NCI-H774 (cell line): ENCODE measurements around the gene RPS17.
"Not testable (repeated sequence)": the region's sequence is repeated elsewhere in the genome, so short reads cannot be mapped to it uniquely, and the experiment has no call there.

Experiments used
- DNase-seq: peaks from one replicate; lab custom pipeline; 2025; lab: John Stamatoyannopoulos, UW

Gene RPS17

GRCh38 chr15:82545478-82545877 lies 5.2 kb upstream of the RPS17 start:
- DNase-seq, result no peak

GRCh38 chr15:82545002-82545401 lies 4.7 kb upstream of the RPS17 start:
- no peak for DNase-seq

GRCh38 chr15:82544431-82544830 lies 4.2 kb upstream of the RPS17 start:
- DNase-seq, result no peak

- no peak for DNase-seq
Observed at GRCh38 chr15:82543160-82543559, 2.9 kb upstream of the RPS17 start.

- DNase-seq, result no peak
Observed at GRCh38 chr15:82540984-82541431, 751 bp upstream of the RPS17 start.

- DNase-seq, result no peak
Observed at GRCh38 chr15:82539691-82540054, 584 bp downstream of the RPS17 start.

GRCh38 chr15:82538961-82539690 lies 1.1 kb downstream of the RPS17 start:
- no peak for DNase-seq

- no peak for DNase-seq
Observed at GRCh38 chr15:82537351-82537908, 2.8 kb downstream of the RPS17 start.

- no peak for DNase-seq
Observed at GRCh38 chr15:82536409-82537350, 3.6 kb downstream of the RPS17 start.

- DNase-seq, result no peak
Observed at GRCh38 chr15:82535566-82536408, 4.5 kb downstream of the RPS17 start.

- DNase-seq, result not testable (repeated sequence)
Observed at GRCh38 chr15:82535151-82535550, 5.1 kb downstream of the RPS17 start.

- DNase-seq, result not testable (repeated sequence)
Observed at GRCh38 chr15:82534457-82534861, 5.8 kb downstream of the RPS17 start.

GRCh38 chr15:82533801-82534200 lies 6.5 kb downstream of the RPS17 start:
- no peak for DNase-seq

- no peak for DNase-seq
Observed at GRCh38 chr15:82532991-82533481, 7.2 kb downstream of the RPS17 start.

- no peak for DNase-seq
Observed at GRCh38 chr15:82532383-82532990, 7.8 kb downstream of the RPS17 start.

- no peak for DNase-seq
Observed at GRCh38 chr15:82531496-82532382, 8.5 kb downstream of the RPS17 start.

GRCh38 chr15:82530606-82531379 lies 9.5 kb downstream of the RPS17 start:
- no peak for DNase-seq

- no peak for DNase-seq
Observed at GRCh38 chr15:82530006-82530405, 10.3 kb downstream of the RPS17 start.

- not testable (repeated sequence) for DNase-seq
Observed at GRCh38 chr15:82513587-82513986, 26.7 kb downstream of the RPS17 start.
